GM21529 (cell line): ENCODE results near the gene FRMD4A.

Experiments used
- ATAC-seq: cut with Tn5 transposase; IDR thresholded peaks from one replicate; pipeline ENCODE4 v1.9.1; 2021; ENCODE audit not compliant: unreplicated experiment

The FRMD4A gene

GRCh38 chr10:13637303-13637856 lies 693.3 kb downstream of the FRMD4A start:
- no peak for ATAC-seq

- ATAC-seq = no peak
Measured at GRCh38 chr10:13636776-13637175, 693.9 kb downstream of the FRMD4A start.

DNA sequence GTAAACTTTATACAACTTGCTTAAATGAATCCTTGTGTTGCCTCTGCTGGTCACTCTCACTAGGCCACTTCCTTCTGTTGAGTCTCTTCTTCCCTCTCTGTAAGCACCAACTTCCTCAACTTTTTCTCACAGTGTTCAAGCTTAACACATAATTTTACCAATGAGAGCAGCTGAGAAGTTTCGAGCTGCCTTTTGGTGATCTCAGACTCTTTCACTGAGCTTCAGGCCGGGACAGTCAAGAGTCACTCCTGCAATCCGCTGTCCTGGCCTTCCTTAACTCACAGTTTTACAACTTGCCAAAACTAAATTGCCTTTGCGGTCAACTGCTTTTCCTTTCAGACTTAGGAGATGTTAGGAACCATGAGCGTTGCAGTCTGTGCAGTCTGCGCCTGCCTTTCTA lies 696.5 kb downstream of the FRMD4A start:
- no peak for ATAC-seq

- no peak for ATAC-seq
Measured at GRCh38 chr10:13633689-13634088, 697.0 kb downstream of the FRMD4A start.

DNA sequence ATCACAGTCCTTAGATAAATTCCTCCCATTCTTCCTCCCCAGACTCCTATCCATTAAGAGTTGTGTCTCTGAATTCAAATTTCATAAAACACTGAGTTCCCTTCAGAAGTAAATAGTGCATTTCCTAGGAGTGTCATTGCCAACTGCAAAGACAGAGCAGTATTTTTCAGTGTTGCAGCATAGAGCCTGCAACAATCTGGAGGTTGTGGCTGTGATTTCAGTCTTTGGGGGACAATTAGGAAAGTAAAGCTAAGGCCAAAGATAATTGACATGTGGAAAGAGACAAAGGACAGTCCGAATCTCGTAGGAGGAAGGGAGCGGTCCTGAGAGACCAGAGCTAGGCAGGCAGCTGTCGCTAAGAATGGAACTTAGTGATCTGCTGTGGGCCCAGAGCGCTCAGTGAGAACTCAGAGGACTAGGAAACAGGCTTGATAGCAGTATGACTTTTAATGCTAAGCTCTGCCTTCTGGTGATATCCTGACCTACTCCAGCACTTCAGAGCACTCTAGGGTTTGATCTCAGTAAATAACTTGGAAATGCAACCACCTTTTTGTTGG lies 697.8 kb downstream of the FRMD4A start:
- ATAC-seq = no peak

- ATAC-seq = no peak
Measured at GRCh38 chr10:13632440-13632839, 698.3 kb downstream of the FRMD4A start.

- ATAC-seq = no peak
Measured at GRCh38 chr10:13631594-13631993, 699.1 kb downstream of the FRMD4A start.

DNA sequence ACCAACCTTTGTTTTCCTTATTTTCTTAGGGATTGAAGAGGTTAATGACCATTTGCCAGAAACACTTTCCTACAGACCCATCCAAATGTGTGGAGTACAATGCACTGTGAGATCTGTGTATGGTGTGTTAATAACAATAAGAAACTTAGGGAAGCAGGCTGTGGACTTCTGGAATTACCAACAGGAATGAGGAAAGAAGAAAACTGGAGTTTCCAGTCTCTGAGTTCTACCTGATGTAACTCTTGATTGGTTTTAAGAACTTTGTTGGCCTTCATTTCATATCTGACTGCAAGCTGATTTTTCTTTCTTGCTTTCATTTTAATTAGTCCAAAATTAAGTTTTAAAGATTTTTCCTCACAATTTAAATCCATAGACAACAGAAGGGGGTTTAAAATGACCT lies 700.5 kb downstream of the FRMD4A start:
- no peak for ATAC-seq

DNA sequence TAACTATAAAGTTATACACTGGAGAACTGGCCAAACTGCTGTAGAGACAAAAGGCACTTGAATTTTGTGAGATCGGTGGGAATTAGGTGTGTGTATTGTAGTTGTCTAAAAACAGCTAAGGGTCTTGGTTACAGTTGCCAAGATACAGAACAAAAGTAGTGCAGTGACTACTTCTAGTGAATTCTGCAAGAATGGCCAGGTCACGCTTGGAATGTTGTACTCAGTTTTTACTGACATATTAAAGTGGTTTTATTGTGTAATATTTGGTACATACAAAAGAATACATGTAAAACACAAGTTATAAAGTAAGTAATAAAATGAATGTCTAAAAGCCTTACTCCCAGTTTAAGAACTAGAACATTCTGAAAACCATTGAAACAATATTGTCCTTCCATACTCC lies 701.6 kb downstream of the FRMD4A start:
- no peak for ATAC-seq

GRCh38 chr10:13628661-13629060 lies 702.1 kb downstream of the FRMD4A start:
- ATAC-seq = no peak

DNA sequence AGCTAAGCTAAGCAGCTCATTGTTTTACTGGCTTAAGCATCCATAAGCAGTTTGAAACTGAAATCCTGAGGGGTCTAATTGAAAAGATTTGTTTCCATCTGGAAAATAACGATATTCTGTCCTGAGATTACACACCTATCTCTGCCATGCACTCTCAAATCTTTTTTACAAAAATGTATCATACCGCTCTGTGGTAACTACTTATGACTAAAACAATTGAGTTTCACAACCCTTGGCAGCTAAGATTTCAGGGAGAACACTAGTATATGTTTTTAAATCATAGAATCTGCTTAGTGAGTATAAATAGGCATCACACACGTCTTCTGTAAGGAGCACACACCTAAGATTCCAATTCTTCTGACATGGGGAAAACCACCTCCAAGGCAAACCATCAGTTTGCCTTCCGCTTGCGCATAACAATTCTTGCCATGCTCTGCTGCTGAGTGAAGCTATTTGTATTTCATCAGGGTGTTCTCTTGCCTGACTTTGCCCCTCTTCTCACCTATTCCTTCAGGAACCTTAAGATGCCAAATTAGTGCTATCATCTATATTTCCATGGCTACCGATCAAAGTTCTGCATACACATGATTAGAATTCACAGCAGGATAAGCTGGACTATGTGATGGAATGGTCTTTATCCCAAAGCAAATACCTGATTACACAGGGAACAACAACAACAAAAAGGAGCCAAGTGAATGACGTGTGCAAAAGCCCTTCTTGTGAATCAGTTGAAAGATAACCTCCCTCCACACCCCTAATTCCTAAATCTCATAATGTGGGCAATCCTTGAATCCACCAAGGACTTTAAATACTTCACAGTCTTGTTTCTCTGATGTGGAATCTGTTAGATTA lies 703.0 kb downstream of the FRMD4A start:
- no peak for ATAC-seq

DNA sequence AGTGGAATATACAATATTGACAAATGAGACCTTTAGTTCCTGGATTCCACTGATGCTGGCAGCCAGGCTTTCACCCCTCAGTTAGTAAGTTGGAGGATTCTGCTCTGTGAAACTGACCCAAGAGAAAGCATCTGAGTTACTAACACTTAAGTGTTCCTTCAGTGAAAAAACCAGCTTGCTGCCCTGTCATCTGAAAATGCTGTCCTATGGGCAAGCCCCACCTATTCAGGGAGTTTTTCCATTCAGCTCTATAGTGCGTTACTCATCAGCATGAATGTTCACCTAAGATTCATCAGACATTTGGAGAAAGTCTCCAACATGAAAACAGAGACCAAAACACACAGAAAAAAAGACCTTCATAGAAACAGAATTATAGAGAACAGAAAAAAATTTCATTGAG lies 706.1 kb downstream of the FRMD4A start:
- ATAC-seq = no peak

DNA sequence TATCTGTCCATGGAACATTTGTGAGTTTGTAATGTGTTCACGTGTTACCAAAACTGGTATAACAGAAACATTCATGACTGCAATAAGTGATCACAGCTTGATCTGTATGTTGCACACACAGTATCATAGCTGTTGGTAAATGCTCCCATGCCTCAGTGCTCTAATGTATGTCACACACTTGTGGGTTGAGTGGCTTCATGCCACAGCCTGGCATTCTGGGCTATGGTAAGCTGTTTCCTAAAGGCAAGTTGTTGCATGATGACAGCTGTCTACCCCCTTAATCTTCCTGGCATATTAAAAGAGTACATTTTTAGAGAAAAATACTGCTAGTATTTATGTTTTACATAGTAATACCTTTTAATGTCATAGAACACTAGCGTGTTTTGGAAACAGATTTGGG lies 708.8 kb downstream of the FRMD4A start:
- ATAC-seq = no peak

DNA sequence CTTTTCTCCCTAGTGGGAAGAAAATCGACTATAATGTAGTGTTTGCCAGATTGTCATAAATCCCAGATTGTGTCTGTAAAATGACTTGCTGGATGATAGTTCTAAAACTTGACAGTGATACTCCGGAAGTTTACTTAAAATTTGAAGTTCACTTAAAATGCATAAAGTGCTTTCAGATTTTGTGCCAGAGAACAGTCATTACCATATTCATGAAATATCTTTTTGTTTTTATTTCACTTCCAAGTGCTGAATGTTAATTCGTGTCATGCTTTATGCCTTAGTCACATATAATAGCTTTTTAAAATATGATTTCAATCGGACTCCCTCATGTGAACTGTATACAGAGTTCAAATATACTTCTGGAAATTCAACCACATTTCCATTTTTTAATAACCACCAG lies 713.6 kb downstream of the FRMD4A start:
- no peak for ATAC-seq

DNA sequence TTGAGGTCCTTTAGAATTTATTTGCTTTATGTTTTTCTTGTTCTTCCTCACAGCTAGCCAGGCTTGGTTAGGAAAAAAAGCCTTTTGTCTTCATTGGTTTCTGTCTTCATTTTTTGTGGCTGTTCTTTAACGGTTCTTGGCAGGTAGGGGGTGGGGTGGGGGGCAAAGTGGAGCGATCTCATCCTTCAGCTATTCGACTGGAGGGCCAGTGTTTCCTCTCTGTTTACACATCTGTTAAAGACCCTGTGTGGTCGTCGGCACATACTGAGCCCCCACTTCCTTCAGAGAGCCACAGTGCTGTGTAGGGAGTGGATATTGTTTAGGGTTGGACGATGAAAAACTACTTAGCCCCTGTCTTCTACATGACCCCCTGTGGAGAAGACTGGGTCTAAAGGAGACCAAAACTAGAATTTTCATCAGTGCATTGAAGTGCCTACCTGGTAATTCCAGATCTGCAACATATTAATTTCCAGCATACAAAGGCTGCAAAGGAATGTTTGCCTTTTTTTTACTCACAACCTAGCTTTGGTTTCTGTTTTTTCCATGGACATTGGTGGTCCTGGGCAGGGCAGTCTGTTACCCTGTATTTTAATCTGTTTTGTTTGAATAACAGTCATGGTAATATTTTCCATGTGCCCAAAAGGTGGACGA lies 714.9 kb downstream of the FRMD4A start:
- ATAC-seq = no peak

DNA sequence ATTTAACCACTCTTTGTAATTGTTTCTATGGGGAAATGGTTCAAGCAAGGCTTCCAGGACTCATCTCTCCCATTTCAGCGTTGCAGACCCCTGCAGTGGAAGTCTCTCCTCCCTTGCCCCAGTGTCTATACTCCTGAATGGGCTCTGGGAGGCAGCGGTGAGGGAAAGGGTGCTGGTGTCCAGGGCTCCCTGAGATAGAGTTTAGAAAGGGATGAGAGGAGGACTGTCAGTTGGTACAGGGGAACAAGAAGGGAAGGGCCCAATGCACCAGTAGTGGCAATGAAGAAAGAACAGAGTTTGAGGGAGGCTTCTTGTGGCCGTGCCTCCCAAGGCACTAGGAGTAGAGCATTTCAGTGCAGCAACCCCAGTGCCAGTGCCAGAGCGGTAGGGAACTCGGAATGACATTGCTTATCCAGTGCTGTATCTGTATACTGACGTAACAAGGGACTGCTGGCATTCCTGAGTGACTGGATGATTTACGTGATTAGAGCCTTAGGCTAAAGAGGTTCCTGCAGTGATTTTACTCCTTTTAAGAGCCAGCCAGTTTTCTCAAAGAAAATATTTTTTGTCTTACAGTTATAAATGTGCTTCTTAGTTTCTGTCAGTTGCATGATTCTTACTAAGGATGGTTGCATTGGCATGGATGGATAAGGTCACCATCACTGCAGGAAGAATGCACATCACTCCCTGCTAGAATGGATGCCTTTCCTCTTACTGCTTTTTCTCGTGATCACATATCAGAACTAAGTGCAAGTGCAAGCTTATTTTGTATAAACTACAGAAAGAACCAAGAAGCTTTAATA lies 716.0 kb downstream of the FRMD4A start:
- ATAC-seq = no peak

DNA sequence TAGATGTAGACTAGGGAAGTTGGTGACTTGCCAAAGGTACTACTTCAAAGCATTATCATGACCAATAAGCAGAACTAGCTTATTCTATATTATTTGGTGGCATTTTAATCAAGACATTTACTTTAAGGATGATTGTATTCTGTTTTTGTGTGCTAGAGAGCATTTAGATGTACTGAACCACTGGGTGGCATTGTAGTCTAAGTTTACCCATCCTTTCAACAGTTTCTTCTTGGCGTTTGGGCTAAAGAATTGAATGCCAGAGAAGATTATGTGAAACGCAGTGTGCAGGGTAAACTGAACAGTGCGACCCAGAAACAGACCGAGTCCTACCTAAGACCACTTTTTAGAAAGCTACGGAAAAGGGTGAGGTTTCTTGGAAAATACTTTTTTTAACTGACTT lies 717.2 kb downstream of the FRMD4A start:
- no peak for ATAC-seq

DNA sequence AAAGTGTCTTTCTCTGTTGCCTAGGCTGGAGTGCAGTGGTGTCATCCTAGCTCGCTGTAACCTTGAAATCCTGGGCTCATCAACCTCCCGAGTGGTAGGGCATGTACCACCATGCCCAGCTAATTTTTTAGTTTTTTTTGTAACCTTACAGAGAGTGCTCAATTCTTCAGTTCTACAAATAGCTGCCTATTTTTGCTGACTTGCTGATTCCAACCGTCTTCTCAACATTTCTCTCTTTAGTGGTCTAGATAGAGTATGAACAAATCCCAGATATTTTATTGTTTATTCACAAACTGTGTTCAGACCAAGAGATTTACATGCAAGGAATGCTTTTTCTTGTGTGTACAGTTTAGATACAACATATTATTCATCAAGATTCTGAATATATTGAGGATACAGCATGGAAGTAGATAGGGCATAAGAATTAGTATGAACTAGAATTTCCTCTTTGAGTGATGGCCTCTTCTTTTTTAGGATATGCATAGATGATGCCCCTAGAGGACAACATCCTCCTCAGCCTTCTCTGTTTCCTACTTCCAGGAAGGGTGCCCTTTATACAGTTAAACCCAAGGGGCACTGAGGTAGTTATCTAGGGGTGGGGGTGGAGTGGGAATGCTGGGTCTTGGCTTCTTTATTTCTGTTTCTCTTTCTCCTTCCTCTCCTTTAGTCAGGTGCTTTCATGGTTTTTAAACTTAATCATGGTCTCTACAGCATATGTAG lies 717.9 kb downstream of the FRMD4A start:
- no peak for ATAC-seq

- ATAC-seq = no peak
Measured at GRCh38 chr10:13608246-13608853, 722.4 kb downstream of the FRMD4A start.
